NOMO-1 treated with DMSO at 0.1 percent for 48 hours (cell line): ENCODE results near the gene PEAK1.

Experiments
- DNase-seq: peaks from one replicate; lab custom pipeline; 2025; ENCODE audit not compliant: unreplicated experiment; lab: John Stamatoyannopoulos, UW

The PEAK1 gene

DNA sequence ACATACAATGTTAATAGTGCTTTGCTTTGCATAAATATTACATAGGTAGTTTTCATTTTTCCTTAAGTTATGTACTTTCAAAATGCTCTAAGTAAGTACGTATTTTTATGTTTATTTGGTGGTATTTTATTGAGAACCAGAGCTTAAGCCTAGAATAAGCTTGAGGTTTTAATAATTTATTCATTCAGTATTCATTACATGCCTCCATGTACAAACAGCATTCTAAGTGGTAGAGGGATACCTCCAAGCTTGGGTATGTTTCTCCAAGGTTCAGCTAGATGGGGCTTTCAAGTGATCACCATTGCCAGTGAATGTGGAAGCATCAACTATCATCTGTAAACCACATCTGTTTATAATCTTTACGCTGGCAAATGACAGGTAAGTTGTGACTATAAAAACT is 52.3 kb downstream of the PEAK1 start:
- no peak for DNase-seq

DNA sequence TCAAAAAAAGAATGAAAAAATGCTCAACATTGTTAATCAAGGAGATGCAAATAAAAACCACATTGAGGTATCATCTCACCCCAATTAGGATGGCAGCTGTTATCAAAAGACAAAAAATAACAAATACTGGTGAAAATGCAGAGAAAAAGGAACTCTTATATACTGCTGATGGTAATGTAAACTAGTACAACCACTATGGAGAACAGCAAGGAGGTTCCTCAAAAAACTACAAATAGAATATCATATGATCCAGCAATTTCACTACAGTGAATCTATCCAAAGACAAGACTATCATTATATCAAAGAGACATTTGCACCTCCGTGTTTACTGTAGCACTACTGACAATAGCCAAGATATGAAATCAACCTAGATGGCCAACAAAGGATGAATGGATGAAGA is 58.4 kb downstream of the PEAK1 start:
- DNase-seq = no peak

DNA sequence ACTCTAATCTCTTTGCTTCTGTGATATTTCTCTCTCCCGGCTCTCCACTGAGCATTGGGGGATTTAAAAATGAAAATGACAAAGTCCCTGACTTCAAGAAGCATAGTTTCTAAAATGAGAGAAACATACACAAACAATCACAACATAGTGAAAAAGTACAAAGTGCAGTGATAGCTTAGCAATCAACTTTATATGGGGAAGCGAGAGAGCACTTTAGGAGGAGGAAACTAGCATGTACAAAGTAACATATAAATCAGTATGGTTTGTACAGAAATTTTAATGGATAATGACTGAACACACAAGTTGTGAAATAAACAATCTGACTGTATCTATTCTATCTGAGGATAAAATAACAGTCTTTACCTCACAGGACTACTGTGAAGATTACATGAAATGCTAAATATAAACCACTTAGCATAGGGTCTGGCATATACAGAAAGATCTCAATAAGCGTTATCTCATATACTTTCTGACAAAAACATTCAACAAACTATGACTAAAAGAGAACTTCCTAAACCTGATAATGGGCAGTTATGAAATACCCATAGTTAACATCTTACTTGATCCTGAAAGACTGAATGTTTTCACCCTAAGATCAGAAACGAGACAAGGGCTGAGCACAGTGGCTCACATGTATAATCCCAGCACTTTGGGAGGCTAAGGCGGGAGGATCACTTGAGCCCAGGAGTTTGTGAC is 61.2 kb downstream of the PEAK1 start:
- DNase-seq = no peak

DNA sequence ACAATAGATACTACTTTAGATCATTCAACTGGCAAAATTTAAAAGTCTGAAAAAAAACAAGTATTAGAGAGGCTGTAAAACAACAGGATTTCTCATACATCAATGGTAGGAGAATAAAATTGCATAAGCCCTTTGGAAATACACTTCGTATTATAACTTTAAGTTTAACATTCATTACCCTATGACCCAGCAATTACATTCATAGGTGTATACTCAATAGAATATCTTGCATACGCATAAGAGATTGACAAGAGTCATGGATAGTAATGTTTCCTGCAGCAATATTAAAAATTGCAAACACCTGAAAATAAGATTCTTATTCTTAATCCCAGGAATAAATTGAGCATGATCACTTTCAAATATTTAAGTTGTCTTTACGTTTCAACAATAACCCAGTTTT is 63.6 kb downstream of the PEAK1 start:
- DNase-seq = no peak

DNA sequence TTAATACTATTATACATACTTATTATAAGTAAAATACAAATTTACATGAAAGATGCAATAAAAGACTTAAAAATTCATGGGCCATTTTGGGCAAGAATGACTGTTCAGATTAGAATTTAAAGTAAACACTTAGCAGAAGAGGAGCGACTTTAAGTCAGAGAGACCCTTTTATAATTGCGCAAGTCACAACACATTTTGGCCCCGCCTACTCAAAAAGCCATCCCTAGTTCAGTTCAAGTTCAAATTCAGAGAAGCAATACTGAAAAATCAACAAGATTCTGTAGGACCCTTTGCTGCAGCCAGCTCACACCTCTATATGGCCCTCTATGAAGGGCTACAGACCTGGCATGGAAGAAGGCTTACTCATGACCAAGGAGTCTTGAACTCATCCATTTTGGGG is 64.6 kb downstream of the PEAK1 start:
- no peak for DNase-seq

DNA sequence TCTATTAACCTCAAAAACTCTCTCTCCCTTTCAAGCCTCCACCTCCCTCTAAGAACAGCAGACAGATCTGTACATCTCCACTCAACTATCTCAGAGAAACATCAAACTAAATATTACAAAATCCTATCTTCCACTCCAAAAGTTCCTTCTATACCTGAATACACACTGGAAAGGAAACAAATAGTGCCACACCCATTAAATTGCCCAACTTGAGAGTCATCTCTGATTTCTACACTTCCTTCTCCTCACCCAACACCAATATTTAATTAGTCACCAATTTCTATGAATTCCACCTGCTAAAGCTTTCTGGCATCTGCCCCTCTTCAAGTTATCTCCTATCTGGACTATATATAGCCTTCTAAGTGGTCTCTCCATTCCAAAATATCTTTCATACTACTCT is 65.8 kb downstream of the PEAK1 start:
- peak; percentile 44 for DNase-seq

DNA sequence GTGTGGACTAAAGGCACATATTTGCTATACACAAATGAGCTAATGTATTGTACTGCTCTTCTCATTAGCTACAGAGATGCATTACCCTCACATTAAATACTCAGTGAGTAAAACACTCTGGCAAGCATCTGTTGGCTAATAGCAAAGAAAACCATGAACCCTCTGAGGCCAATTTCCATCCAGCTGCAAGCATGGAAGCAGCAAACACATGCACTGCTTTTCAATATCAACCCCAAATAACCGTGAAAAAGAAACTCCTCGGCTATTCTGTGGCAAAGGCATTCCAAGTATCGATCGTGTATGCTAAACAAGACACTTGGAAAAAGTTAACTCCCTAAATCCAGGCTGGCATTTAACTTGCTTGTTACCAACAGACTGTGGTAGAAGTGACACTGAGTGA is 67.0 kb downstream of the PEAK1 start:
- DNase-seq = no peak

DNA sequence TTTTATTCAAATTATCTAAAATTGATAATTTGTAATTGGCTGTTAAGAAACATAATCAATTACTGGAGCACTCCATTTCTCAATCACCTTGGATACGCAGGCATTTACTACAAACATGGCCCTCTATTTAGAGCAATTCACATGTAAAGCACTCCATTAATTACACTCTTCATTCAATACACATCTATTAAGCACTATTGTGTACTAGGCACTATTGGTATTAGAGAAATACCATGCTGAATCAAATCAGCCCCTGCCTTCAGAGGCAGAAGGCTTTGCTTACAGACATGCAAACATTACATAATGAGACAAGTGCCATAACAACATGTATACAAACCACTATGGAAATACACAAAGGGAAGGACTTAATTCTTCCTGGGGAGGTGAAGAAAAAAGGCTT is 69.1 kb downstream of the PEAK1 start:
- DNase-seq = no peak

DNA sequence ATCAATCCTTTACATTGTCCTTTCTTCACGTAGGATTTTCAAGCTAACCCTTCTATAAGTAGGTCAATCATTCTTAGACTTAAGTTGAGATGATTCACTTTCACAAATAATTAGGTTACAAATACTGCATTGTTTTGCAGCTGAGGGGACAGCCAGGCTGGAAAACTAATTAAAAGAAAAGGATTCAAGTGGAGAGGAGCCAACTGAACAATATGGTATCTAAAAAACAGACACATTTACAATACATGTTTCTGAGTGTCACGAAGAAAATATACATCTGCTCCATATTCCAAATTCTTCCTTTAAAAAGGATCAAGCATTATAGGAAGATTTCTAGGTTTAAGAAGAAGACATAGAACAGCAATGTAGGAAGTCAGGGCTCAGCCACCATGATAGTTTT is 70.2 kb downstream of the PEAK1 start:
- no peak for DNase-seq

DNA sequence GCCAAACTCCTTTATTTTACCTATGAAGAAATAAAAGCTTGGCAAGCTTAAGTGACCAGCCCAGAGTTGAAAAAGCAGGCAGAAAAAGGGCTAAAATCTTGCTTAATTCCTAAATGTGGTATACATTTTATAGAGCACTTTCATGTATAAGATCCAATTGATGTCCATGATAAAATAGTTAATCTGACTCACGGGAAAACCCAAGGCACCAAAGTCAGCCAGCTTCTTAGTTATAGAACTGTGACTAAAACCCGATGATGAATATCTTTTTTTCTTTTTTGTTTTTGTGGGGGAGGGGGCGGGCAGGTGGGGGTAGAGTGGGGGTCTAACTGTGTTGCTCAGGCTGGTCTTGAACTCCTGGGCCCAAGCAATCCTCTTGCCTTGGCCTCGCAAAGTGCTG is 71.4 kb downstream of the PEAK1 start:
- DNase-seq = no peak

DNA sequence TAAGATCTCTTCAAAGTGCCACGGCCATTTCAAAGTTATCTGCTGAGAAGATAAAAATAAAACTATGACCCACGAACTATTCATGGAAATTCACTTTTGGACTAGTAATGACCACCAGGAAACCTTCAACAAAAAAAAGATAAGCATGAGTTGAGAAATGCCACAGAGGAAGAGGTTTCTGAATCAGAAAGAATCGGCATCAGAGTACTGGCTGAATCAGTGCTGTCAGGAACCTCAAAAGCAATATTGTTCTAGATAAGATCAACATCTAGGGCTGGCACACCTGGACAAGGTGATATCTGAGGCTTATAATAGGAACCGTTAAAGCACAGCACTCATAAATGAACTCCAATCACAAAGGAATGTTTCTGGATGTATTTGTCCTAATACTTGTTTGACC is 72.7 kb downstream of the PEAK1 start:
- DNase-seq = no peak

DNA sequence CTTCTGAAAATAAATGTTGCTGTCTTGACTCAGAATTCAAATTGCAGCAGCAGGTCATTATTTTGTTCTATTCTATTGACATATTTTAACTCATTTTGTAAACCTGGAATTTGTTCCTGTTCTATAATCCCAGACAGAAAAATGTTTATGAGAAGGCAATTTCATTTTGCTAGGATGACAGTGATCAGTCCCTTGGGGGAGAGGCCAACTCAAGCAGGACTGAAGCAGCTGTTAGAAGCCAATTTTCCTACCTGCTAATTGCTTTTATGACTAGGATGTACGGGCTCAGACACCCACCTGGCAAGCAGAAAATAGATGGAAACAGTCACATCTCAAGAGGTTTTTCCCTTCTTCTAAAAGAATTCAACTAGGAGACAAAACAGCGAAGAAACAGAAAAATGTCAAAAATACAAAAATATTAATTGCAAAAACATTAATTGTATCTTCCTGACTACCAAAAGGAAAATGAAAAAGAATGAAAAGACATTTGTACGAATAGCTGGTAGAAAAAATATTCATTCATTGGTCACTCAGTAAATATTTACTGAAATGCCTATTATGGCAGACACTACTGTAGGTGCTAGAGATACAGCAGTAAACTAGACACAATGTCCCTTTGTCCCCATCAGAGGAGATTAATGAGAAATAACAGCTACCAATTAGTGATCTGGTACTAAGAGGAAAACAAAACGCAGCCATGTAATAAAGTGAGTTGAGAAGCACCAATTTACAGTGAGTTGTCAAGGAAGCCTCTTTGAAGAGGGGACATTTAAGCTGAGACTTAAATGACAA is 73.5 kb downstream of the PEAK1 start:
- DNase-seq = no peak

DNA sequence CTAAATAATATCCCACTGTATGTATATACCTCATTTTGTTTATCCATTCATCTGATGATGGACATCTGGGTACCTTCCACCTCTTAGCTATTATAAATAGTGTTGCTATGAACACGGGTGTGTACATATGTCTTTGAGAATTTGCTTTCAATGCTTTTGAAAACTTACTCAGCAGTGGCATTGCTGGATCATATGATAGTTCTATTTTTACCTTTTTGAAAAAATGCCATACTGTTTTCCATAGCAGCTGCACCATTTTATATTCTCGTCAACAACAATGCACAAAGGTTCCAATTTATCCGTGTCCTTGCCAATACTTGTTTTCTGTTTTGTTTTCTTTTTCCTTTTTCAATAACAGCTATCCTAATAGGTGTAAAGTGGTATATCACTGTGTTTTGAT is 77.1 kb downstream of the PEAK1 start:
- DNase-seq = no peak

DNA sequence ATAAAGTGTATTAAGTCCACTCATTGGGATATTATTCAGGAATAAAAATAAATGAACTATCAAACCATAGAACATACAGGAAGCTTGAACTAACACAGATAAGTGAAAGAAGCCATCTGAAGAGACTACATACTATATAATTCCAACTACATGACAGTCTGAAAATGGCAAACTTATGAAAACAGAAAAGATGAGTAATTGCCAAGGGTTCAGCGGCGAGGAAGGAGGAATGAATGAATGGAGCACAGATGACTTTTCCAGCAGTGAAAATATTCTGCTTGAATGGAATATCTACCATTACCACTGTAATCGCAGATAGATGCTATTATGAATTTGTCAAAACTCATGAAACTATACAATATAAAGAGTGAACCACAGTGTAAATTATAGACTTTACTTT is 79.7 kb downstream of the PEAK1 start:
- no peak for DNase-seq

DNA sequence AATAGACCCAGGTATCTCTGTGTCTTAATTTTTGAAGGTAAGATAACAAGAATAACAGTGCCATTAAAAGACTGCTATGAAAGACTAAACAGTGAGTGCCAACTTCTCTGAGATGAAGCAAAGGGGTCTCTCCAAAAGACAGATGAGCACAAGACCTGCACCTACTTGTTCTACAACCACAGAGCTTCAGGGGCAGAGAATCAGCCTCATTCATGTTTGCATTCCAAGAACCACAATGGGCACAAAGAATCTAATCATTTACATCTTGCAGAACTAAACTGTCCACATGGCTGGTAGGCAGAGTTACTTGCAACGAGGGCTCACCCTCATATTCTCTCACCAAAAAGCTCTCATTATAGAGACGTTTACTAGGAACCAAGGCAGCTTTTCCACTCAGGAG is 83.9 kb downstream of the PEAK1 start:
- no peak for DNase-seq

DNA sequence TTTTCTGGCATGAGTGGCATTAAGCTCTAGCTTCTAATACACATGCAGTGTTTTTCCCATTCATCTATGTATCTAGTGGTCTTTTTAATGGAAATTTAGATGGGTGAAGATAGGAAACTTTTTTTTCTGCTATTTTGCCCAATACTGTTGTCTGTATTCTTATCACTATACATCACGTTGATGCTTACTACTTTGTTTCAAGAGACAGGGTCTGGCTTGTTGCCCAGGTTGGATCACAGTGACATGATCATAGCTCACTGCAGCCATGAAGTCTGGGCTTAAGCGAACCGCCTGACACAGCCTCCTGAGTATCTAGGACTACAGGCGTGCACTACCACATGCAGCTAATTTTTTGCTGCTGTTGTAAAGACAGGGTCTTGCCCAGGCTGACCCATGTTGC is 84.6 kb downstream of the PEAK1 start:
- DNase-seq = no peak

DNA sequence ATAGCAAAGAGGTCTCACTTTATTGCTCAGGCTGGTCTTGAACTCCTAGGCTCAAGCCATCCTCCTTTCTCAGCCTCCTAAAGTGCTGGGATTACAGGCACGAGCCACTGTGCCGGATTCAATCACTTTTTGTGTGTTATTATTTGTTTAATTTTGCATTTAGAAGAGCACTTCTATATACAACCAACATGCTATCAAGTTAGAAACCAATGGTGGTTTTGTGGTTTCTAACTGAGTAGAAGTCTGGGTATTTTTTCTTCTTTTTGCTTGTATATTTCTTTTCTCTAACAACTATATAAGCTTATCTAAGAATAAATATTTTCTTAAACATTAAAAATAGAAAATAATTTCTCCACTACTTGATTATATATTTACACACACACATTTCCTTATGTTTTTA is 86.7 kb downstream of the PEAK1 start:
- DNase-seq = no peak

DNA sequence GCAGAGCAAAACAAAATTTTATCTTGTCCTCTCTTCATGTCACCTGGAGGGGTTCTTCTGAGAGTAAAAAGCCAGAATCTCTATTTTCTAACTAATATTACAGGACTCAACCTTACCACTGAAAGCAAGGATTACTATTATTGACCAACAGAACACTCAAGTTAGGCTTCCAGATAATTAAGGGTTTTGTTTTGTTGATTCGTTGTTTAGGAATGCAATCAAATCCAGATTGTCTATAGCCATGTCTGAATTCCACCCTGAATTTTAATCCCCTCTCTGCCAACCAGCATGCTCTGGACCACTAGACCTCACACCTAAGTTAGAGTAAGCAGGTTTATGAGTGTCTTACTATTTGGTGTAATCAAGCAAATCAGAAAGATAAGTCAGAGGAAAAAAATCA is 90.7 kb downstream of the PEAK1 start:
- DNase-seq = no peak

DNA sequence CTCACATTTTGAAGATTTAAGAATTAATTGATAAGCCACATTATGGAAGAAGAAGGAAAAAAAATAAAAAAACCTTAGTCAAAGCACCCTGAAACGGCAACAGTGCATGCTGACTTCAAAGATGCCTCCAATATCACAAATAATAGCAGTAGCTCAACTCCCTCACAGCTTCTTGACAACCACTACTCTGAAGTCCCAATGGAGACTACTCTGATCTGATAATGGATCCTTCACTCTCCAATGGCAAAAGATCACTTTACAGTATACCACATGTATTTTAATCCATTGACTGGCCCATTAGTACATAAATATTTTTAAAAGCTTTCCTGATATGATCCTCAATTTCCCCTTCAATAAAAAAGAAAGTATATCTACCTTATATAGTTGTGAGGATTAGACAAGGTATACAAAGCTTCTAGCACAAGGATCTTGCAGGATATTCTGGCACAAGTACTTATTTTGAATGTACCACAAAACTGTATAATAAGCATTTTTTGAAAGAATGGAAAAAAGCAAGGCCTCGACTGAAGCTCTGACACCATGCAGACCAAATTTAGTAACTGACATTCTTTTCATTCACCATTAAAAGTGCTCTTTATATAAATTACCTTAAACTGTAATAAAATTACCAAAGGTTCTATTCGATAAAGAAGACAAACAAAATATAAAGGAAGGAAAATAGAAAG is 91.9 kb downstream of the PEAK1 start:
- DNase-seq = no peak

DNA sequence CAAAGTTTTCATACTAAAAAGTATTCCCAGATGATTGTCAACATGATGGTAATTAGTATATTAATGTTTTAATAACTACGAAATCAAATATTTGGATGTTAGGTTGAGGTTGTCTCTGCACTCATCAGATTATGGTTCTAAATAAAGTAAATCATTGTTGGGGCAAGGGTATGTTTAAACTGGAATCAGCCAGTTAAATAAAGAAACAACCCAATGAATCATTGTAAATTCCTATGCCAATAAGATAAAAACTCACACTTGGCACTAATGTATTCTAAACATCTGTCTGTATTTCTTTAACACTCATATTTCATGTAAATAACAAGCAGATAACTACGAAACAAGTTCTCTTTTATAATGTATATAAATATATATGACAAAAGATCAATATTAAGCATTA is 92.7 kb downstream of the PEAK1 start:
- DNase-seq = no peak

DNA sequence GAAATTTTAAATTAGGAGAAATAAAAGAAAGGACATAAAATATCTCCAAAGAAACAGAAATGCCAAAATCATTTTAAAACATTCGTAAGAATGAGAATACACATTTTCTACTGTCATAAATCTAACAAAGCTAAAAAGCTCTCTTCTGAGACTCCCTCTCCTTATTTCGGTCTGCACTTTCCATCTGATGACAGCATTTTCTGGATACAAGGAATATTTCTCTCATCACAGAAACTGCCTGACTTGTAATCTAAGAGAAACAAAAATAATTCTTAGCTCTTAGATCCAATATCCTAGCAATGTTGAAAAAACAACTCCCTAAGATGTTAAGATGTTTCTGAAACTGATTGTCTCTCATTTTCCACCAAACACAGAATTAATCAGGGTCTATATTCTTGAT is 93.5 kb downstream of the PEAK1 start:
- no peak for DNase-seq

DNA sequence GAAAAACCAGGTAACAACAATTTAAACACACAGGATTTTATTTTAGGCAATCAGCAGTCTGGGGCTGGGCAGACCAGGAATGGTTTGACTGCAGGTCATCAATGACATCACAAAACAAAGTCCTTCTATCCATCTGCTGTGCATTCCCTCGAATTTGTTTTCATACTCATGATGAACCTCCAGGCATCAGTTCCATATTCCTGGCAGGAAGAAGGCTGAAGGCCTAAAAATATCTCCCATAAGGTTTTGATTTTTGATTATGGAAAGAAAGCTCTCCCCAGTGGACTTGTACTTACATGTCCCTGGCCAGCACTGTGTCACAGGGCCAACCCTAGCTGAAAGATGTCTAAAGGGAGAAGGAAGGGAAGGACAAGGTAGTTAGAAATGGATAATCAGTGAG is 107.4 kb downstream of the PEAK1 start:
- DNase-seq = no peak
